GM12801 (cell line): ENCODE measurements around the gene PTGES.

Source experiments
- CTCF ChIP-seq: IDR thresholded peaks from one replicate; pipeline ENCODE4 v1.5.1; 2011; ENCODE audit warnings: control low read depth; ENCODE audit not compliant: insufficient read length; ENCODE audit errors: extremely low read depth

The PTGES gene

DNA sequence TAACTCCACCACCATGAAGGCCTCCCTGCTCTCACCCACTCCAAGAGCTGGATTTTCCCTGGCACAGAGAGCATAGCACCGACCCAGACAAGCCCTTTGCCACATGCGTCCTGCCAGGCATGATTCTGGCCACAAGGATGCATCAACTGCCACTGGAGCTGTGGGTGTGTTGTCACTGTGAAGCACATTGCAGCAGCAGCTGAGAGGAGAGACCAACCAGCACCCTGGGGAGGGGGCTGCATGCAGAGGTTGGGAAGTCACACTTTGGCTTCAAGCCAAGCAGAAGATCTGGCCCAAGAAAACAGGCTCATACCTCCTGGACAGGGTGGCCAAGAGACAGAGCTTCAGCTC lies 22.6 kb upstream of the PTGES start:
- no peak for TF ChIP-seq CTCF

DNA sequence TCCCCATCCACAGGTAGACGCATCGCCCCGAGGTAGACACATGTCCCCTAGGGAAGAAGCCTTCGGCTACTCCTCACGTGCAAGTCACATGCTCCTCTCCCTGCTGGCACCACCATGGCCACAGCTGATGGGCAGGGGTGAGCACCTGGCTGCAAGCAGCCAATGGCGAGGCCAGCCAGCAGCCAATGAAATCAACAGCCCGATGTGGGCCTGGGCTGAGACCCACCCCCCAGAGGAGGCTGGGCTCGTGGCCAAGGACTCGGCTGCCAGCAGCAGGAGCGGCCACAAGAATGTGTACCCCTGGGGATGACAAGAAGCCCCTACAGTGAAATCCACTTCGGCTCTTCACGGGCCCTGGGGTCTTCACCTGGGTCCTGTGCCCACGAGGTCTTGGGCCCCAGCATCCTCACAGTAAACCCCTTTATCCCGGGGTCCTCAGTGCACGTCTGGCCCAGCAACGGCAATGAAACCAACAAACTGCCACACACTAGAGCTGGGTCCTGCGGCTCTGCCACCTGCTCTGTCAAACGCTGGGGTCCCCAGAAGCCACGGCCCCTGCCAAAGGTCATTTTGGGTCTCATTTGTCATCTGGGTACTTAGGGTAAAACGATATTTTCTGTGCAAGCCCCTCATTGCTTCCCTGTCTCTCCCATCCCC lies 22.1 kb upstream of the PTGES start:
- no peak for TF ChIP-seq CTCF

DNA sequence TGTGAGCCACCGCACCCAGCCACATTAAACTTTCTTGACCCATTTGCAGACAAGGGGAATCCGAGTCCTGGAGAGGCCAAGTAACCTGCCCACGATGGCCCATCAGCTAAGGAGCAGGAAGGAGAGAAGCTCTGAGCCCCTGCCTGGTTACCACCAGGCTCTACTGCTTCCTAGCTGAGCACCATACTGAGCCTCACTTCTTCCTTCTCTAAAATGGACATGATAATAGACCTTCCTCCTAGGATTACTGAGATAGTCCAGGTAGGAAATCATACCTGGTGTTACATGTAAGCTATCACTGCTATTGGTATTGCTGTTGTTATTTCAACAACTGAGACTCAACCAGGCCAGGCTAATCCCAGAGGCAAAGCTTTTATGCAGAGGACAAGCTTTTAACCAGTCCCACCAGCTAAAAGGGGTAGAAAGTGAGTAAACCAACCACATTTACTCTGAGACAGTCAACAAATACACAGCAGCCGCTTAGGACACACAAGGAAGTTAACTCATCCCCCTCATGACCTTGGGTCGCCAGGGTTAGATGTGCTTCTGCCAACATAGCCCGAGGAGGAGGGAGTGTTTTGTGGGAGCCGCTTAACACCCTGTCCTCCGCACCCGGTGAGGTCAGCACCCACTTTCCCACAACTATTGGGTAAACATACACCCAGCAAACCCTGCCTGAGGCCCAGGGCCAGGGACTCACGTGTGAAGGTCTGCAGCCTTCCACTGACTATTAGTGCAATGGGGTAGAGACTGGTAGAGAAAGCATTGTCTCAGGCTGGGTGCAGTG lies 20.6 kb upstream of the PTGES start:
- no peak for TF ChIP-seq CTCF

DNA sequence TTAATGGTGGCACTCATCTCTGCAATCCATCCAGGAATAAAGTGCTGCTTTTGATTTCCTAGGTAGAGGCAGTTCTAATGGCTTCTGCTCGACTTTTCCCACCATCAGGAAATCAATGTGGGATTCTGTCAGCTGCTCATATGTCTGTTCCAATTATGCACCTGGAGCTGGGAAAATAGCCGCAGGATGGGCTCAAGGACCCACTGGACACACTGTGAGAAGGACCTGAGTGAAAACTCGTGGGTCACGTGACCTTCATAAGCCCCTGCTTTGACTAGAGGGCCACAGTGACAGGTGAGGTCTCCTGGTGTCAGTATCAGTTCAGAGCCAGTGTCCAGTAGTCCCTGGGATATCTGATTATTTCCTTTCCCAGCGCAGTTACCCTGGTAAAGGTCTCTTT lies 17.9 kb upstream of the PTGES start:
- no peak for TF ChIP-seq CTCF

GRCh38 chr9:129769669-129770068 lies 16.8 kb upstream of the PTGES start:
- TF ChIP-seq CTCF, result no peak

GRCh38 chr9:129768486-129768885 lies 15.6 kb upstream of the PTGES start:
- TF ChIP-seq CTCF, result no peak

DNA sequence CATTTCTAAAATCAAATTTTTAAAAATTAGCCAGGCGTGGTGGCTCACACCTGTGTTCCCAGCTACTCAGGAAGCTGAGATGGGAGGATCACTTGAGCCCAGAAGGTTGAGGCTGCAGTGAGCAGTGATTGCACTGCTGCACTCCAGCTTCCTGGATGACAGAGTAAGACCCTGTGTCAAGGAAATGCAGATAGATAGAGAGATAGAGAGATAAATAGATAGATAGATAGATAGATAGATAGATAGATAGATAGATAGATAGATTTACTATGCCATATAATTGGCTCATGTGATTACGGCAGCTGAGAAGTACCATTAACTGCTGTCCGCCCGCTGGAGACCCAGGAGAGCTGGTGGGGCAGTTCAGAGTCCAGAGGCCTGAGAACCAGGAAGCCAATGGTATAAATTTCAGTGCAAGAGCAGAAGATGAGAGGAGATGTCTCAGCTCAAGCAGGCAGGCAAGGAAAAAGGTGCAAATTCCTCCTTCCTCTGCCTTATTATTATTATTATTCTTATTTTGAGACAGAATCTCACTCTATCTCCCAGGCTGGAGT lies 13.0 kb upstream of the PTGES start:
- TF ChIP-seq CTCF, result no peak
